HG02938 (cell line): ENCODE data around the gene TREH.
"Not testable (repeated sequence)": the region's sequence is repeated elsewhere in the genome, so short reads cannot be mapped to it uniquely, and the experiment has no call there.

Source experiments
- ATAC-seq: cut with Tn5 transposase; IDR thresholded peaks from one replicate; pipeline ENCODE4 v1.9.1; 2021; ENCODE audit warnings: mild to moderate bottlenecking, moderate library complexity; ENCODE audit not compliant: unreplicated experiment

Gene TREH

GRCh38 chr11:118697346-118697745 lies 17.9 kb upstream of the TREH start:
- ATAC-seq: no peak

- no peak for ATAC-seq
Observed at GRCh38 chr11:118696673-118697226, 17.3 kb upstream of the TREH start.

GRCh38 chr11:118694771-118695170 lies 15.3 kb upstream of the TREH start:
- ATAC-seq: no peak

- ATAC-seq: no peak
Observed at GRCh38 chr11:118694185-118694584, 14.7 kb upstream of the TREH start.

- ATAC-seq: no peak
Observed at GRCh38 chr11:118691926-118692830, 12.7 kb upstream of the TREH start.

GRCh38 chr11:118690553-118691304 lies 11.3 kb upstream of the TREH start:
- no peak for ATAC-seq

- ATAC-seq: peak; percentile 75
Observed at GRCh38 chr11:118689852-118690552, 10.6 kb upstream of the TREH start.

GRCh38 chr11:118689503-118689851 lies 10.0 kb upstream of the TREH start:
- ATAC-seq: no peak

- no peak for ATAC-seq
Observed at GRCh38 chr11:118688851-118689502, 9.5 kb upstream of the TREH start.

- not testable (repeated sequence) for ATAC-seq
Observed at GRCh38 chr11:118688339-118688738, 8.9 kb upstream of the TREH start.

- ATAC-seq: no peak
Observed at GRCh38 chr11:118687906-118688305, 8.5 kb upstream of the TREH start.

- ATAC-seq: no peak
Observed at GRCh38 chr11:118684187-118684586, 4.7 kb upstream of the TREH start.

GRCh38 chr11:118682939-118683338 lies 3.5 kb upstream of the TREH start:
- not testable (repeated sequence) for ATAC-seq

GRCh38 chr11:118682372-118682771 lies 2.9 kb upstream of the TREH start:
- ATAC-seq: no peak

GRCh38 chr11:118678908-118679307 lies 542 bp downstream of the TREH start:
- ATAC-seq: not testable (repeated sequence)

GRCh38 chr11:118677977-118678376 lies 1.5 kb downstream of the TREH start:
- ATAC-seq: no peak

GRCh38 chr11:118674082-118674435 lies 5.4 kb downstream of the TREH start:
- ATAC-seq: no peak

GRCh38 chr11:118673361-118674081 lies 5.9 kb downstream of the TREH start:
- no peak for ATAC-seq

- ATAC-seq: no peak
Observed at GRCh38 chr11:118672846-118673245, 6.6 kb downstream of the TREH start.

GRCh38 chr11:118671254-118671653 lies 8.2 kb downstream of the TREH start:
- no peak for ATAC-seq
